Ascending aorta (tissue), 2 donors: ENCODE data around the gene B4GALT5. TPM values are rescaled to one million over a fixed set of nuclear protein-coding genes. Genes with fewer than 3 reads are reported as not detected.

Experiments
- DNase-seq, 2 donors: peaks; one replicate each; pipeline ENCODE4 v3.0.0-alpha.2; 2019; ENCODE audit warnings: low spot score in 2 of 2
- H3K27ac ChIP-seq, 2 donors: fragments of 200-600 bp; sonication (generic); one replicate each; pipeline ENCODE4 v1.5.1; 2016 to 2017; ENCODE audit warnings: mild to moderate bottlenecking in 1 of 2
- H3K27me3 ChIP-seq: fragments of 200-600 bp; sonication (generic); one replicate; pipeline ENCODE4 v1.5.1; 2017
- H3K36me3 ChIP-seq, 2 donors: fragments of 200-600 bp; sonication (generic); one replicate each; pipeline ENCODE4 v1.5.1; 2016
- H3K4me1 ChIP-seq, 2 donors: fragments of 200-600 bp; sonication (generic); one replicate each; pipeline ENCODE4 v1.5.1; 2016 to 2017; ENCODE audit warnings: mild to moderate bottlenecking in 1 of 2
- H3K4me3 ChIP-seq, 2 donors: fragments of 200-600 bp; sonication (generic); one replicate each; pipeline ENCODE4 v1.5.1; 2016 to 2017; ENCODE audit warnings: mild to moderate bottlenecking in 1 of 2
- H3K9me3 ChIP-seq, 2 donors: fragments of 200-600 bp; sonication (generic); one replicate each; pipeline ENCODE4 v1.5.1; 2016
- CTCF ChIP-seq, 3 experiments: fragments of 200-600 bp in 2 of 3; fragments of 450-650 bp in 1 of 3; sonication (generic) in 2 of 3; IDR thresholded peaks; one replicate each; pipeline ENCODE4 v1.5.1; 2016 to 2019; ENCODE audit warnings: antibody characterized with exemption in 3 of 3, mild to moderate bottlenecking in 1 of 3, moderate library complexity in 1 of 3
- intact Hi-C: fragments of 100-400 bp; cut with DNase I; formaldehyde crosslinking; loops from one replicate; pipeline ENCODE4 v1.15.1; 2023
- total RNA-seq: library from RNA; depleted of rRNA; stranded (reverse); fragments of >200 nt; gene quantifications from one replicate; pipeline ENCODE4 v1.1.0, GENCODE V29; 2016

B4GALT5 gene
- total RNA-seq, 1 donor from 2014 or later: 15.0 TPM

GRCh38 chr20:49656304-49656703 is 57.4 kb downstream of the B4GALT5 start:
- Histone ChIP-seq H3K4me1 (peaks cover 0 to 8% of the 10 kb centered on the region in 2 donors), H3K36me3 (peaks cover 20 to 42% of the 10 kb centered on the region in 2 donors)
- intact Hi-C loops: loop anchor here (10.0 kb wide), 1 partner anchor 58 kb away; the partner anchor contains the start of gene B4GALT5

GRCh38 chr20:49653925-49654434 is 59.7 kb downstream of the B4GALT5 start:
- Histone ChIP-seq H3K4me3 (no peak overlapping the region), H3K36me3 (peaks cover 23 to 46% of the 10 kb centered on the region in 2 donors), H3K9me3 (no peaks in the 10 kb centered on the region), H3K27me3 (no peaks in the 10 kb centered on the region), H3K27ac (no peak overlapping the region), H3K4me1 (peaks cover 0 to 8% of the 10 kb centered on the region in 2 donors)
- DNase-seq: no peak
- no peak for TF ChIP-seq CTCF (IDR thresholded peaks at IDR 0.05)
- intact Hi-C loops: loop anchor here (10.0 kb wide), 1 partner anchor 61 kb away; the partner anchor contains the start of gene B4GALT5

More at GRCh38 chr20:49656304-49656703, 57.4 kb downstream of the B4GALT5 start:
- Histone ChIP-seq H3K4me3 (no peak overlapping the region), H3K27ac (peak overlapping the region in 1 of 2 donors; percentile 46), H3K27me3 (no peaks in the 10 kb centered on the region), H3K9me3 (no peaks in the 10 kb centered on the region)
- no peak for DNase-seq
- TF ChIP-seq CTCF (IDR thresholded peaks at IDR 0.05): no peak

- no peak for TF ChIP-seq CTCF (IDR thresholded peaks at IDR 0.05)
- no peaks in the 10 kb centered on the region for H3K27me3 ChIP-seq
- no peak for DNase-seq
- H3K4me3 ChIP-seq: no peak overlapping the region
- H3K27ac ChIP-seq: no peak overlapping the region
- H3K4me1 ChIP-seq: no peaks in the 10 kb centered on the region
- H3K9me3 ChIP-seq: no peaks in the 10 kb centered on the region
- intact Hi-C loops: loop anchor here (10.0 kb wide), 1 partner anchor 65 kb away; the partner anchor contains the start of gene B4GALT5
- peaks cover 43 to 64% of the 10 kb centered on the region in 2 donors for H3K36me3 ChIP-seq
Observed at GRCh38 chr20:49649672-49650071, 64.0 kb downstream of the B4GALT5 start.

GRCh38 chr20:49647550-49647949 is 66.1 kb downstream of the B4GALT5 start:
- Histone ChIP-seq H3K4me1 (no peaks in the 10 kb centered on the region), H3K9me3 (no peaks in the 10 kb centered on the region), H3K27ac (no peak overlapping the region), H3K27me3 (no peaks in the 10 kb centered on the region), H3K4me3 (no peak overlapping the region), H3K36me3 (peaks cover 42 to 64% of the 10 kb centered on the region in 2 donors)
- DNase-seq: no peak
- intact Hi-C loops: no loop called here
- TF ChIP-seq CTCF (IDR thresholded peaks at IDR 0.05): no peak

- no peak for DNase-seq
- no peaks in the 10 kb centered on the region for H3K4me1 ChIP-seq
- no peaks in the 10 kb centered on the region for H3K27me3 ChIP-seq
- peaks cover 52 to 67% of the 10 kb centered on the region in 2 donors for H3K36me3 ChIP-seq
- no peaks in the 10 kb centered on the region for H3K9me3 ChIP-seq
- H3K27ac ChIP-seq: no peak overlapping the region
- TF ChIP-seq CTCF (IDR thresholded peaks at IDR 0.05): no peak
- H3K4me3 ChIP-seq: no peak overlapping the region
- intact Hi-C loops: no loop called here
Observed at GRCh38 chr20:49646528-49646927, 67.2 kb downstream of the B4GALT5 start.
